GM21717 (cell line): ENCODE results near the gene AJM1.
A peak's percentile ranks its signal among the peaks of the same experiment; 100 is the strongest.

Experiments
- ATAC-seq: cut with Tn5 transposase; IDR thresholded peaks from one replicate; pipeline ENCODE4 v1.9.1; 2021; ENCODE audit warnings: mild to moderate bottlenecking, moderate library complexity; ENCODE audit not compliant: unreplicated experiment

AJM1 gene

DNA sequence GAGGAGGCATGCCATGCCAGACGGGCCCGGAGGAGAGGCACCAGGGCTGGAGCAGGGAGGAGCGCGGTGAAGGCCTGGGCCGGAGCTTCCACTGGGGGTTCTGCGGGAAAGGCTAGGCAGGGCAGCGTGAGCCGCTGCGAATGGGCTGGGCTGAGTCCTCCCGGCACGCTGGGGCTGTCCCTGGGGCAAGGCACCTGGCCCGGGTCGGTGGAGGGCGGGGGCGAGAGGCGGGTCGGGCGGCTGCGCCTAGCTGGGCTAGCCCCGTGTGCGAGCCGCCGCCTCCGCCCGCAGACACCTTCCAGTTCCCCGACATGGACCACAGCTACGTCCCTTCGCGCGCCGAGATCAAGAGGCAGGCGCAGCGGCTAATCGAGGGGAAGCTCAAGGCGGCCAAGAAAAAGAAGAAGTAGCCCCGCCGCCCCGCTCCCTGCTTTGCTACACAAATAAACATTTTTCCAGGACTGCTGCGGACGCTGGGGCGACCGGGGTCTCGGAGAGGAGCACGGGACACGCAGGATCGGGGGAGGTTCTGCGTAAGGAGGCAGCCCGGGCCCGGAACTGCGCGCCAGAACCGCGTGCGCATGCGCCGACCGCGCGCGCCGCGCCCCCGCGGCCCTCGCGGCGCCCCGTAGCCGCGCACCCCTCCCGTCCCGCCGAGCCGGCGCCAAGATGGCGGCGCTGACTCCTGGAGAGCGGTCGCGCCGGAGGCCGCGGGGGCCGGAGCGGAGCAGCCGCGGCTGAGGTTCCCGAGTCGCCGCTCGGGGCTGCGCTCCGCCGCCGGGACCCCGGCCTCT, 34.8 kb upstream of the AJM1 start, which contains the start of gene RABL6:
Gene RABL6, plus strand, starts transcription at position 668 of the 794 bp plus-strand sequence. CDS start 249 bp downstream, outside the sequence.
- ATAC-seq, result peak; percentile 59

DNA sequence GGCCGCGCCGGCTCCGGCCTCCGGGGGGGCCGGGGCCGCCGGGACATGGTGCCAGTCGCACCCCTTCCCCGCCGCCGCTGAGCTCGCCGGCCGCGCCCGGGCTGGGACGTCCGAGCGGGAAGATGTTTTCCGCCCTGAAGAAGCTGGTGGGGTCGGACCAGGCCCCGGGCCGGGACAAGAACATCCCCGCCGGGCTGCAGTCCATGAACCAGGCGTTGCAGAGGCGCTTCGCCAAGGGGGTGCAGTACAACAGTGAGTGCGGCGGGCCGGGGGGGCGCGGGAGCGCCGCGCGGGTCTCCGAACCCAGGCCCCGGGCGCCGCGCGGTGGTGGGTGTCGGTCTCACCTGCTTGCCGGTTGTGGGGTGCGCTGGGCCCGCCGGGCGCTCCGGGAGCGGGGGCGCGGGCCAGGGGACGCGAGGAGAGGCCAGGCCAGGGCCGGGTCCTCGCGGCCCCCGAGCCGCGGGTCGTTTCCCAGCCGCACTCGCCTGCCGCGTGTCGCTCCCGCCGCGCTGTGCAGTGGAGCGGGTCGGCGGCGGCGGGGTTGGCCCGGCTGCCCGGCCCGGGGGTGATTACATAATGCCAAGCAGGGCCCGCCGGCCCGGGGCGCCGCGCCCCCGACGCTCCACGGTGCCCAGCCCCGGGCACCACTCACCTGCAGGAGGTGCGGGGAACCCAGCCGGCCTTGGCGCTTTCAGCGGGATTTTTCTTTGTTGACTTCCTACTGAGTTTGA, 34.0 kb upstream of the AJM1 start:
- ATAC-seq, result peak; percentile 18

DNA sequence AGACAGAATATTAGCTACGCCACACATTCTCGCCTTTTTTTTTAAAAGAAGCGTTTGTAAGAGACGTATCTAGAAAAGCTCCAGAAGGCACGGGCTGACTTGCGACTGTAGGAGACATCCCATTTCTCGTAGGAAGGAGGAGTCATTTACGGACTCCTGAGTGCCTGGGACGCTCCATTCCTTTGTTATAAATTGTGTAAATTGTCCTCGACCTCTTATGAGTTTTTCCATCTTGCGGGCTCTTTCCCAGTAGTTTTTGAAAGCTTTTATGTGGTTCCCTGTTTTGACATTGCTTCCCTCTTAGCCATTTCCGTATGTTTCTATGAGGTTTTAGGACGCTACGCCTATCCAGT, 33.5 kb upstream of the AJM1 start:
- ATAC-seq, result no peak

DNA sequence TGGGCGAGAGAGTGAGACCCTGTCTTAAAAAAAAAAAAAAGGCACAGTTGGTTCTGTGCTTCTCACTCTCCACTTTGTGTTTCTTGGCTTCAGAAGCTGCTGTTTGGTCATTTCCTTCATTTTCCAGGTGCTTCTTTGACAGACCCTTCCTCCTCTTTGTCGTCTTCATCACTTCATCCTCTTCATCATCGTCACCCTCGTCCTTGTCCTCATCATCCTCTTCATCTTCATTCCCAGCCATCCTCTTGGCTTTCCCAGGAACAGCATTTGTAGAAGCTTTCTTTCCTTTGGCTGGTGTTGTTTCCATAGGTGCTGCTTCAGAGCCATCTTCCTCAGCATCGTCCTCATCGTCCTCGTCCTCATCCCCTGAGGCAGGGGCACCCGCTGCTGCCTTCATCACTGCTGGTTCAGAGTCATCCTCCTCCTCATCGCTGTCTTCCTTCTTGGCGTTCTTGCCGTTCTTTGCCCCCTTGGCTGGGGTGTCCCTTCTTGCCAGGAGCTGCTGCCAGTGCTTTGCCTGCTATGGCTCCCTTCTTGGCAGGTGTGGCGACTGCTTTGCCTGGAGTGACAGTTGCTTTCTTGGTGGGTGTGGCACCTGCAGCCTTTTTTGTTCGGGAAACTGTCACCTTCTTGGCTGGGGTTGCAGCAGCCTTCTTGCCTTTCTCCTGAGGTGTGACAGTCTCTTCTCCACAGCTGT, 27.4 kb upstream of the AJM1 start:
- ATAC-seq, result no peak

DNA sequence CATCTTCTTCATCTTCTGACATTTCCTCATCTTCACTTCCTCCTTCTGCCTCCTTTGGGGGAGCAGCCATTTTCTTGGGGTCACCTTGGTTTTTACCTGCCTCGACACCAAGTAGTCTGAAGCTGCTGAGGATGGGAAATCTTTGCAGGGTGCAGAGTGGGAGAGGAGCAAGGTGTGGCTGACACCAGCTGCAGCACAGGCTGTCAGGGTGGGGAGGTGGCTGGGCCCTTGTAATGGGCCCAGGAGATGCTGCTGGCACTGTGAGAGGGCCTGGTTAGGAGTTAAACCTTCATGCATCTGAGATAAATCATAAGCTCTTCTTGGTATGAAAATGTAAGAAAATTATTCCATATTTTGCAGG, 26.9 kb upstream of the AJM1 start:
- ATAC-seq, result no peak

DNA sequence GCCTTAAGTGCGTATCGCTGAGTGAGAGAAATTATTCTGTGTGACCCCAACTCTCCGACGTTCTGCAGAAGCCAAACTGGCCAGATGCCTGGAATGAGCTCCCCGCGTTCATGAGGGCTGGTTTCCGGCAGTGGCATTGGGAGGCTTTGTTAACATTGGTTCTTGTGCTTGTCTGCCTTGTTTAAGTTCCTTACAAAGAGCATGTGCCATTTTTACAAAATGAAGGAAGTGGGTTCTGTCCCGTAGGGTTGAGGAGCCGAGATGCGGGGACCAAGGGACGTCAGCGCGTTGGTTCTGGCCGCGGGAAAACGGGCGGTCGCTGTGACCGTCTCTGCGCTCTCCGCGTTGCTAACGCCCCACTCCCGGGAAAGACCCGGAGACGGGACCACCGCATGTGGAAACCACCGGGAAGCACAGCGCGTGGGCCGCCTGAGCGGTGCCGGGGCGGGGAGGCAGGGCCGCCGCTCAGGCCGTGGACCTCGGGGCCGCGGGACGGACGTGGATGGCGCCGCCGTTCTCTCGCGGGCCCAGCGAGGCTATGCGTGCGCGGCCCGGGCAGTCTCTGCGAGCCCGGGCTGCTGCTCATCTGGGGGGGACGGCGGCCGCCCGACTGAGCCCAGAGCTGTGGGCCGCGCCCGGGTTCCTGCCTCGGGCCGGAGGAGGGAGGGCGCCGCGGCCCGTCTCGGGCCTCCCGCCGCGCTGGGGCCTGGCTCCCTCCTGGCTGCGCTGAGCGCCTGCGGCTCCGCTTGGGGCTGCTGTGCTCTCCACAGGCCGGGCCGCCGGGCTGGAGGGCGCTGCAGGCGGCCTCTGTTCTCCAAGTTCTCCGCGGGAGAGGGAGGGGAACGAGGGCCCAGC, 21.1 kb upstream of the AJM1 start:
- no peak for ATAC-seq

DNA sequence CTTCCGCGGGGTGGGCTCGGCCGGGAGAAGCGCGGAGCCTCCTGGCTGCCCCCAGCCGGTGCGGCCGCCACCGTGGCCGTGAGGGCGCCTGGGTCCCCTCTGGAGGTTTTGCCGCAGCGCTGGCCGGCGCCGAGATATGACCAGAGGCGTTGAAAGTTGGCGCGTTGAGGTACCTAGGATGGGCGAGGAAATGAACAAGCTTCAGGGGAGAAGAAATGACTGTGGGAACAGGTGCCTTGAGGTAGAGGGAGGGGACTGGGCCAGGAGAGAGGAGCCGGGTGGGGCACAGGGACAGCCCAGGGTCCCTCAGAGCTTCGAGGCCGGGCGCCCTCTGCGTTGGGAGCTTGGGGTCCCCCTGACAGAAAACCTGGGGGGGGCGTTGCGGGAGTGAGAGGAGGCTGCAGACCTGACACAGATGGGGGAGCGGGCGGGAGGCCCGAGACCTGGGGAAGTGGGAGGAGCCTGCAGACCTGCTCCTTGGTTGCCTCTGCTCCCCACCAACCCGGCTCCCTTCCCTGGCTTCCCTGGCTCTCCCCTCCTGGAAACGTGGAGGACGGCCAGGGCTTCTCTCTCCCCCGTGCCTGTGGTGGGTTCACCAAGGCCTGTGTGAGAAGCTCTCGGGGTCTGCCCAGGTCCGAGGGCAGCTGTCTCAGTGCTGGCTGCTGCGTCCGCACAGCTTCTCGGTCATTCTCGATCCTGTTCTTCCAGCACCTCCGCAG, 20.3 kb upstream of the AJM1 start:
- no peak for ATAC-seq

DNA sequence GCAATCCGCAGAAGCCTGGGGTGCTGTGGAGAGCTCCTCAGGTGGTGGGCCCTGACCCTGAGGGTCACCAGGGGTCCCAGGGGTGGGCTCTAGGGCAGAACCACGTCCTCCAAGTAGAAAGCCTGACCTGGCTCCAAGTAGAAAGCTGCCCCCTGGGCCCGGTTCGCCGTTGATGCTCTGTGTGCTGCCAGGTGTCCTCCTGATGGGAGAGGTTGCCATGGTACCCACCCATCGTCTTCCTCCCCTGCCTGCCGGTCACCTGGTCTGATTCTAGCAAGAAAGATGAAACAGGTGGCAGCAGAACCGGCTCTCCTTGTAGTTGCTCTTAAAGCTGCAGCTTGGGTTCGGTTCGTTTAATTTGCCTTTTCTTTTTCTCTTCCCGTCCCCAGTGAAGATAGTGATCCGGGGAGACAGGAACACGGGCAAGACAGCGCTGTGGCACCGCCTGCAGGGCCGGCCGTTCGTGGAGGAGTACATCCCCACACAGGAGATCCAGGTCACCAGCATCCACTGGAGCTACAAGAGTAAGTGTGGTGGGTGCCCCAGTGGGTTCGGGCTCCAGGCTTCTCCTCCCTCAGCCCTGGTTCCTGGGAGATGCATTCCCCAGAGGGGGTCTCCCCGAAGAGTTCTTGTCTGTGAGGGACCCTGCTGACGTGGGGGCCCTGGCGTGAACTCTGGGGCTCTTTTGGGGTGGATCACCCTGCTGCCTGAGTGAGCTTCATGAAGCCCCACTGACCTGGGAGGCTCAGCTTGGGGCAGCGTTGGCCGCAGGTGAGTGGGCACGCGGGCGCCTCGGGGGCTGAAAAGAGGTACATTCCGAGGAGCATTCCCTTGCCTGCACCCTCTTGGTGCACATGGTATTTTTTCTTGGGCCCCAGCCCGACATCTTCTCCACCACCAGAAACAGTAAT, 18.9 kb upstream of the AJM1 start:
- ATAC-seq, result no peak

DNA sequence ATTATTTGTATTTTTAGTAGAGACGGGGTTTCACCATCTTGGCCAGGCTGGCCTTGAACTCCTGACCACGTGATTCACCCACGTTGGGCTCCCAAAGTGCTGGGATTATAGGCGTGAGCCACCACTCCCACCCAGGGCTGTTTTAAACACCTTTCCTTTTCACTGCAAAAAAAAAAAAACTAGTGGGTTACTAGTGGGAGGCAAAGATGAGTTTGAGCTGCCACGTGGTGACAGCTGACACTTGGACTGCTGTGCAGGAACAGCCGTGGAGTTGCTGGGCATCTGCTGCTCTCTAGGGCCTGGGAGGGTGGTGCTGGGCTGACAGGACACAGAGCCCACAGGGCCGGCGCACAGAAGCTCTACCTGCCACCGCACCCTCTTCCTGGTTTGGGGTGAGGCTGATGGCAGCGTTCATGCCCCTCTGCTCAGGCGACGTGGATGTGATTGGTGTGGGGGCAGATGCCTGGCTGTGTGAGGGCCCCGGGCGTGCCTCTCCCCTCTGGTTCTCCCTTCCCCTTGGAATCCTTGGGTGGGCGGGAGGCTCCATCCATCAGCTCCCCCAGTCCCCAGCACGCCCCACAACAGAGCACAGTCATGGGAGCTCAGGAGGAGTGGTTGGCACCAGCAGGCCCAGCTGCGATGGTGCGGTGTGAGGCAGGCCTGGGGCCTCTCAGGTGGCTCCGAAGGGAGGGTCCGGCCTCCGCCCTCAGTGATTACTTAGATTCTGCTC, 17.6 kb upstream of the AJM1 start:
- no peak for ATAC-seq

DNA sequence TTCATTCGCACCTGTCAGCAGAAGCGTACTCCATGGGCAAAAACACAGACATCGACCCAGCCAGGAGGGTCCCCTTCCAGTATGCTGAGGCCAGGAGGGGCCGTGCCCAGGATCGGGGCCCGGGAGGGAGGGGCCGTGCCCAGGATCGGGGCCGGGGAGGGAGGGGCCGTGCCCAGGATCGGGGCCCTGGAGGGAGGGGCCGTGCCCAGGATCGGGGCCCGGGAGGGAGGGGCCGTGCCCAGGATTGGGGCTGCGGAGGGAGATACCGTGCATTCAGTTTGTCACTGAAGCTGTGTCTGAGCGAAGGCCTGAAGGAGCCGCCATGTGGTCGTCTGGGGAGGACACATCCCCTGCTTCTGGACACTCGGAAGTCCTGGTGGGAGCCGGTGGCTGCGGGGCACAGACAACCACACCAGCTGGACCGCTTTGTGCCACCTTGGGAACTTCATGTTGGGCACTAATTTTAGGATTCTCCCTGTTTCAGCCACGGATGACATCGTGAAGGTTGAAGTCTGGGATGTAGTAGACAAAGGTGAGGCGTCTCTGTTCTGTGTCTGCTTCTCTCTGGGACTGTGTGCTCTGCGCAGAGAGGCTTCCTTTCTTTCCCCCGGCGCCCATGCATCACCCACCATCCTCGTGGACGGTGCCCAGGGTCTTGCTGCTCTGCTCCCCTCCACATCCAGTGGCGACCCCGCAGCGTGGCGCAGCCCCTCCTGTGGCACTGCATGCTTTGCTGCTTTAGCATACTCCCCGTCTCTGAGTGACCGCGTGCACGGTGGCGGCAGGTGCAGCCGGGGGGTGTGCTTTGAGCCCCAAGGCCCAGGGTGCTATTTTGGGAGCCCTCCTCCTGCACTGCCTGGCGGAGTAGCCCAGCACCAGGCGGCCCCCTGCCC, 16.7 kb upstream of the AJM1 start:
- no peak for ATAC-seq

DNA sequence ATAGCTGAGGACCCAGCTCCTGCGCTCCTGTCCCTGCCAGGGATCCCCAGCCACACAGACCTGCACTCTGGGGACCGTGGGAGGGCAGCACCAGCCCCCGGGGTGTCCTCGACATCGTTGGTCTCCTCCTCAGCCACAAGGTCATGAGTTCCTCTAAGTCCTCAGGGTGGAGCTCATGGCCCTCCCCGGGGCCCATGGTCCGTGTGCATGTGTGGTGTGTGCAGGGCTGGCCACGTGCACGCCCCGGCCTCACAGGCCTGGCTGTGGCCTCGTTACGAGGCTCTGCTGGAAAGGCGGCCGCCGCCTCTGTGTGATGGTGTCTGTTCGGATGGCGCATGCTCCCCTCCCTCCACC, 16.1 kb upstream of the AJM1 start:
- ATAC-seq, result no peak

DNA sequence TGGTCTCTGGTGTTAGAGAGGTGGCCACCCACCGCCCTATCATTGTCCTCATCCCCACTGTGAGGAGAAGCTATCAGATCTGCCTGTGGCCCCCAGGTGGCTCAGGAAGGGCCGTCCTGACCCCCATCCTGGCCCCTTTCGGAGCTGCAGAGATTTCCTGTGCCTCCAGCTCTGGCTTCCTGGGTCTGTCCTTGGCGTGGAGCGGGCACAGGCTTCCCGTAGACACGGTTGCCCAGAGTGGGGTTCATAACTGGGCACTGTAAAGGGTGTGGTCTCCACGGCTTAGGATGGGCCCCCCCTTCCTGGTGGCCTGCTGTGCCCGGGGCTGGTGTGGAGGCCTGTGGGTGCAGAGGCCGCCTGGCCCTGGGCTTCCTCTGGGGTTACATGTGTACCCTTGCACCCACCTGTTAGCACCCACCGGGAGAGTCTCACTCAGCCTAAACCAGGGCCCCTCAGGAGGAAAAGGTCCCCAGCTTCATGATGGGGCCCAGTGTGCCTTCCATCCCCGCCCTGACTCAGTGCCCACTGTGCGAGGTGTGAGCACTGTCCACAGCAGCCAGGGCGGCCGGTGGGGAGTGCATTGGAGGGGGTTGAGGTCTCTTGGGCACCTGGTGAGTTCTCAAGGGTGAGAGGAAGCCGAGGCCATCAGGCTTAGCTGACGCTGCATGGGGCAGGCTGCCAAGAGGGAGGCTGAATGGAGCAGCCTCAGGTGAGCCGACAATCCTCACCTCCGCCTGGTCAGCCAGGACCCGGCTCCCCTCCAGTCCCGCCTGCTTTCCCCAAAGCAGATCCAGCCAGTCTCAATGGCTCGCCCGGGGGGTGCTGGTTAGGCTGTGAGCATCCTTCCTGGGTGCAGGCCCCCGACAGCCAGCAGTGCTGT, 15.3 kb upstream of the AJM1 start:
- no peak for ATAC-seq

DNA sequence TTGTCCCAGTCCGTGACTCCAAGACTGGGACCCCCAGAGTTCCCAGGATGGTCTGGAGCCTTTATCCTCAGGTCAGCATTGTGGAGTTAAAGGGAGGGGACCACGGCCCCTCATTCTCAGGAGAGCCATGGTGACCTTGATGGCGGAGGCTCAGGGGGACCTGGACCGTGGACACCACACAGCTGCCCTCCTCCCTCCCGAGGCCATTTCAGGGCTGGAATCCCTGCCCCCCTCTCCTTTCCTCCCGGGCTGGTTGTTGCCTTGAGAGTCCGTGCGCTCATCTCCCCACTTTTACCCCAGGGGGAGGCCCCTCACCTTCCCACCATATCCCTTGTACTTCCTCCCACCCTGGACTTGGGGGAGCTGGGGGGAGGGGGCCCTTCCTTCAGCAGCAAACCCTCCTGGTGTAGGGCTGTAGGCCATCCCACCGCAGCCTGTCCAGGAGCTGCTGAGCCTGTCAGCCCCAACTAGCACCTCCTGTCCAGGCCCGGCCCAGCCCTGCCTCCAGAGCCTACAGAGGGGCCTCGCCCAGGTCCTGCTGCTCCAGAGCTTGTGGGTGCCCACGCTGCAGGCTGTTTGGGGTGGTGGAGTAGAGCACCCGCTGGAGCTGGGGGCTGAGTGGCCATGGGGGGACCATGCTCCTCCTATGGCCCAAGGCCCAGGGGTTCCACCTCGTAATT, 14.3 kb upstream of the AJM1 start:
- ATAC-seq, result no peak

DNA sequence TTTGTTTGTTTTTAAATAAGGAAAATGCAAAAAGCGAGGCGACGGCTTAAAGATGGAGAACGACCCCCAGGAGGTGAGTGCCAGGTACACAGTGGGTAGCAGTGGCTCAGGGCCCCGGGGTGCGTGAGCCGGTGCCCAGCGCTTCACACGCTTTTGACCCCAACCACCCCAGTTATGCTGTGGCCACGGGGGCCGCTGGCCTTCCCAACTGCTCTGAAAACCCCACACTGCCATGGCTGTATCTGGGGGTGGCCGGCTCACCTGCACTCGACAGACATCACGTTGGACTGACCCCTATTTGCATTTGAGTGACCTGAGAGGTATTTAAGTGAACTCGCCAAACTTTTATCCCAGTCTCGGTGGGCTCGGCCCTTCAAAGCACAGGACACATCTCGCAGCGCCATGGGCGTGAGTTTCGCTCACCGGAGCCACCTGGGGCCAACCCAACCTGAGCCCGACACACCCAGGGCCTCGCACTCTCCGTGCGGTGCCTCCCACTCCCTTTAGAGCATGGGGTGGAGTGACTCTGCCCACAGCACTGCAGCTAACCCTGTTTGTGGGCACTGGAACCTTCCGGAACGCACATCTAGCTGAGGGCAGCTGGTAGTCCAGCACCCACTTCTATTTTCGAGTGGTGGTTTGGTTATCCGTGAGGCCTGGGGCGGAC, 13.7 kb upstream of the AJM1 start:
- ATAC-seq, result no peak

DNA sequence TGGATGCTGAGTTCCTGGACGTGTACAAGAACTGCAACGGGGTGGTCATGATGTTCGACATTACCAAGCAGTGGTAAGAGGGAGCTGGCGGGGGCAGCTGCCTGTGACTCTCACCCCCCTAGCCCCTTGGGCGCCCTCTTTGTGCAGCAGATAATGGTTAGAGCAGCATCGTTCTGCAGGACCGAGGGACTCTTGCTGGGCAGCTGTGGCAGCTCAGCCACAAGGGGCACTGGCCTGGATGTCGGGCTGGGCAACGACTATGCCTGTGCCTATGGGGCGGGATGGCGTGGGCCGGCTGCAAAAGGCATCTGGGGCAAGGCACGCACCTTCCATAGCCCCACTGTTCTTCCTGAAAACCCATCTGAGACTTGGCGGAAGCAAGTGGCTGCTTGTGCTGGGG, 12.9 kb upstream of the AJM1 start:
- ATAC-seq, result no peak
